ENCODE data around the gene CCNY. TPM values are rescaled to one million over a fixed set of nuclear protein-coding genes. Genes with fewer than 3 reads are reported as not detected.

Gene CCNY
- total RNA-seq, 1 donor from 2014 or later: 27.2 TPM

- no peak for TF ChIP-seq CTCF (conservative IDR thresholded peaks at IDR 0.05; ENCODE audit: low read depth, low read length)
- no peak for DNase-seq (ENCODE audit: low read depth)
- no peak overlapping the region for H3K4me3 ChIP-seq (ENCODE audit: low read depth, low read length)
These were observed 5.2 kb downstream of the CCNY start for GRCh38 chr10:35341521-35341920.

DNA sequence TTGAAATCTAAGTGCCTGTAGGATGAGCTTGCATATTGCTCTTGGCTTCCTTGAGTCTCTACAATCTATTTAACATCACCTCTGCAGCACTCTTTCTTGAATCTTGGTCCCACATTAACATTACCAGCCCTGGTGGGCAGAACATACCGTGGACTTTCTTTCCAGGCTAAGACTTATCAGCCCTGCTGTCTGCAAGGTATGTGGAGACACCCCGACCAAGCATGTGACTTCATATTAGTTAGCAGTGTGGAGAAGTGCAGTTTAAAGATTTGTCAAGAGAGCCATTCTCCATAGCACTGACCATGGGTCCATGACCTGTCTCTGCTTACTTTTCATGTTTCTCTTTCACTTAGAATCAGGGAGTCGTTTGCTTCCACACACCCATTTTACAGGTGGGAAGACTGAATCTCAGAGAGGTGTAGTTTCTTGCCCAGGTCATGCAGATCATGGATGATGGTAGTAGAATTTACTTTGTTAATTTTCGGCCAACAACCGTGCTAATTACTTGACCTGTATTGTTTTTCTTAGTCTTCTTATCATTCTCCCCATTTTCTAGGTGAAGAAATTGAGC lies 6.0 kb downstream of the CCNY start:
- TF ChIP-seq CTCF (conservative IDR thresholded peaks at IDR 0.05; ENCODE audit: low read depth, low read length): no peak
- no peak for DNase-seq (ENCODE audit: low read depth)
- no peak overlapping the region for H3K4me3 ChIP-seq (ENCODE audit: low read depth, low read length)

GRCh38 chr10:35343739-35344138 lies 7.4 kb downstream of the CCNY start:
- H3K4me3 ChIP-seq (ENCODE audit: low read depth, low read length): no peak overlapping the region
- TF ChIP-seq CTCF (conservative IDR thresholded peaks at IDR 0.05; ENCODE audit: low read depth, low read length): no peak

GRCh38 chr10:35345383-35345742 lies 9.1 kb downstream of the CCNY start:
- no peak for DNase-seq (ENCODE audit: low read depth)
- no peak for TF ChIP-seq CTCF (conservative IDR thresholded peaks at IDR 0.05; ENCODE audit: low read depth, low read length)
- no peak overlapping the region for H3K4me3 ChIP-seq (ENCODE audit: low read depth, low read length)

More at GRCh38 chr10:35343739-35344138, 7.4 kb downstream of the CCNY start:
- no peak for DNase-seq (ENCODE audit: low read depth)

GRCh38 chr10:35346248-35346647 lies 9.9 kb downstream of the CCNY start:
- H3K4me3 ChIP-seq (ENCODE audit: low read depth, low read length): no peak overlapping the region
- no peak for TF ChIP-seq CTCF (conservative IDR thresholded peaks at IDR 0.05; ENCODE audit: low read depth, low read length)
- DNase-seq (ENCODE audit: low read depth): no peak

- H3K4me3 ChIP-seq (ENCODE audit: low read depth, low read length): no peak overlapping the region
- no peak for TF ChIP-seq CTCF (conservative IDR thresholded peaks at IDR 0.05; ENCODE audit: low read depth, low read length)
- no peak for DNase-seq (ENCODE audit: low read depth)
These were observed 10.8 kb downstream of the CCNY start for GRCh38 chr10:35347121-35347562.

- DNase-seq (ENCODE audit: low read depth): no peak
- no peak for TF ChIP-seq CTCF (conservative IDR thresholded peaks at IDR 0.05; ENCODE audit: low read depth, low read length)
- no peak overlapping the region for H3K4me3 ChIP-seq (ENCODE audit: low read depth, low read length)
These were observed 11.7 kb downstream of the CCNY start for GRCh38 chr10:35347899-35348608.

Data from epithelial cell of proximal tubule (primary cell).